DMS153 treated with DMSO at 0.1 percent for 48 hours (cell line): Measurements from ENCODE around the gene ATN1.

Experiments
- DNase-seq: peaks from one replicate; lab custom pipeline; 2025; ENCODE audit not compliant: unreplicated experiment; lab: John Stamatoyannopoulos, UW

The ATN1 gene

GRCh38 chr12:6968426-6968825 is 40.7 kb downstream of the ATN1 start:
- no peak for DNase-seq

GRCh38 chr12:6970096-6970527 is 42.4 kb downstream of the ATN1 start:
- no peak for DNase-seq

GRCh38 chr12:6974180-6974579 is 46.4 kb downstream of the ATN1 start:
- no peak for DNase-seq

GRCh38 chr12:6975297-6976032 is 47.7 kb downstream of the ATN1 start:
- no peak for DNase-seq

GRCh38 chr12:6977653-6978052 is 49.9 kb downstream of the ATN1 start:
- DNase-seq, result no peak

- no peak for DNase-seq
Observed at GRCh38 chr12:6978188-6978587, 50.4 kb downstream of the ATN1 start.

- no peak for DNase-seq
Observed at GRCh38 chr12:6978611-6979011, 50.9 kb downstream of the ATN1 start.

GRCh38 chr12:6979021-6979420 is 51.3 kb downstream of the ATN1 start:
- no peak for DNase-seq

- DNase-seq, result no peak
Observed at GRCh38 chr12:6979453-6979852, 51.7 kb downstream of the ATN1 start.

GRCh38 chr12:6980075-6980474 is 52.3 kb downstream of the ATN1 start:
- no peak for DNase-seq

- DNase-seq, result no peak
Observed at GRCh38 chr12:6980740-6981139, 53.0 kb downstream of the ATN1 start.

- DNase-seq, result no peak
Observed at GRCh38 chr12:6981152-6982052, 53.6 kb downstream of the ATN1 start.

- DNase-seq, result no peak
Observed at GRCh38 chr12:6982532-6982931, 54.8 kb downstream of the ATN1 start.

- DNase-seq, result no peak
Observed at GRCh38 chr12:6987956-6988553, 60.3 kb downstream of the ATN1 start.
